ENCODE data around the gene SEPTIN5. TPM values are rescaled to one million over a fixed set of nuclear protein-coding genes. Genes with fewer than 3 reads are reported as not detected.

Gene SEPTIN5
- total and polyA plus RNA-seq, 9 of the 15 experiments (the other 6 are each of a cell fraction or from before 2014, with no cell fraction given), result 0.03 to 195 (median 119) TPM

GRCh38 chr22:19723983-19724827 is 9.9 kb downstream of the SEPTIN5 start (continued):
- no peak for TF ChIP-seq ZNF407 (IDR thresholded peaks at IDR 0.05; ENCODE audit: low read depth)
- no peak for TF ChIP-seq CBFA2T3 (IDR thresholded peaks at IDR 0.05)
- TF ChIP-seq TEAD1 (CRISPR knock-in tag; IDR thresholded peaks at IDR 0.05), result no peak
- no peak for TF ChIP-seq ZNF277 (CRISPR knock-in tag; IDR thresholded peaks at IDR 0.05; ENCODE audit: borderline replicate concordance)
- no peak for TF ChIP-seq PHF21A (IDR thresholded peaks at IDR 0.05; ENCODE audit: borderline replicate concordance, low read depth)
- no peak for TF ChIP-seq POLR2B (IDR thresholded peaks at IDR 0.05; ENCODE audit: low read depth, partially characterized antibody)
- no peak for TF ChIP-seq RFX1 (IDR thresholded peaks at IDR 0.05)
- no peak for TF ChIP-seq ZKSCAN8 (CRISPR knock-in tag; IDR thresholded peaks at IDR 0.05)
- TF ChIP-seq BRD9 (IDR thresholded peaks at IDR 0.05; ENCODE audit: low read depth, partially characterized antibody), result no peak
- TF ChIP-seq KLF1 (tag; IDR thresholded peaks at IDR 0.05), result no peak
- TF ChIP-seq SIN3B (IDR thresholded peaks at IDR 0.05; ENCODE audit: low read depth), result no peak
- no peak for TF ChIP-seq SFPQ (IDR thresholded peaks at IDR 0.05; ENCODE audit: low read depth, low read length)
- no peak for TF ChIP-seq KDM1A (IDR thresholded peaks at IDR 0.05)
- TF ChIP-seq KDM4B (IDR thresholded peaks at IDR 0.05; ENCODE audit: borderline replicate concordance in 2 of 2, low read depth in 1 of 2), result no peak
- no peak for TF ChIP-seq FOXA1 (IDR thresholded peaks at IDR 0.05; ENCODE audit: borderline replicate concordance)
